ENCODE results near the gene TRAF6. TPM values are rescaled to one million over a fixed set of nuclear protein-coding genes. Genes with fewer than 3 reads are reported as not detected.
"Not testable (repeated sequence)": the region's sequence is repeated elsewhere in the genome, so short reads cannot be mapped to it uniquely, and the experiment has no call there.

The TRAF6 gene
- total RNA-seq, 1 experiment from 2014 or later = 9.3 TPM

DNA sequence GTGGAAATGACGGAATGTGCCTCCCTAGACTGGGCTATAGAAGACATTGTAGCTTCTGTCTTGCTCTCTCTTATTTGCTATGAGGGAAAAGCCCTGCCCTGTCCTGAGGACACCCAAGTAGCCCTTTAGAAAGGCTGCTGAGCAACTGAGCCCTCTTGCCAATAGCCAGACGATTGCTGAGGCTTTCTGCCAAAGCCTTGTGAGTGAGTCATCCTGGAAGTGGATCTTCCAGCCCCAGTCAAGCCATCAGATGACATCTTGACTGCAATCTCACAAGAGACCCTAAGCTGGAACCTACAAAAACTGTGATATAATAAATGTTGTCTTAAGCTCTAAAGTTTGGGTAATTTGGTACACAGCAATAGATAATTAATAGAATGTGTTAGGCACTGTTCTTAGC lies 3.9 kb upstream of the TRAF6 start:
- H3K4me2 ChIP-seq (ENCODE audit: low read length) = no peak overlapping the region
- H3K9ac ChIP-seq (ENCODE audit: low read length) = no peak overlapping the region
- H2AFZ ChIP-seq (ENCODE audit: low read depth, low read length, poor library complexity, severe bottlenecking) = no peak overlapping the region
- H3K27me3 ChIP-seq (ENCODE audit: insufficient read depth, low read length) = no peaks in the 10 kb centered on the region
- H3K9me2 ChIP-seq (ENCODE audit: insufficient read depth) = no peaks in the 10 kb centered on the region
- POLR2A ChIA-PET = no interaction called here
- no peak for DNase-seq (ENCODE audit: low read depth, low spot score)
- TF ChIP-seq SP1 (IDR thresholded peaks at IDR 0.05; ENCODE audit: low read depth) = no peak
- TF ChIP-seq ZNF274 (IDR thresholded peaks at IDR 0.05; ENCODE audit: low read depth, low read length) = no peak
- TF ChIP-seq POLR2A (IDR thresholded peaks at IDR 0.05; ENCODE audit: borderline replicate concordance, extremely low read depth, insufficient read depth, insufficient read length) = no peak
- TF ChIP-seq CEBPB (IDR thresholded peaks at IDR 0.05; ENCODE audit: low read depth) = no peak
- H3K9me3 ChIP-seq (ENCODE audit: control insufficient read depth in 1 of 2, insufficient read depth in 1 of 2, low read depth in 1 of 2, low read length in 2 of 2) = no peaks in the 10 kb centered on the region
- no peak for ATAC-seq
- H3K36me3 ChIP-seq (ENCODE audit: control insufficient read depth in 1 of 2, insufficient read depth in 2 of 2, low read length in 2 of 2) = no peaks in the 10 kb centered on the region; a peak in 1 of 4 replicates
- peaks cover 7% of the 10 kb centered on the region for H3K79me2 ChIP-seq (ENCODE audit: insufficient read depth, low read length)
- peaks cover 0 to 5% of the 10 kb centered on the region in 2 experiments; a peak in 1 of 4 replicates for H3K4me1 ChIP-seq (ENCODE audit: control insufficient read depth in 1 of 2, insufficient read depth in 2 of 2, low read length in 2 of 2)
- CTCF ChIA-PET = no interaction called here
- intact Hi-C loops (cut with micrococcal nuclease) = no loop called here
- RAD21 ChIA-PET (ENCODE audit: low non-redundant PET in 1 of 2, low total read pairs in 2 of 2, uncharacterized antibody in 2 of 2, unreplicated experiment in 2 of 2) = no interaction called here
- H4K20me1 ChIP-seq (ENCODE audit: insufficient read depth) = no peaks in the 10 kb centered on the region
- BruUV-seq (replicated peaks) = no TSS peak
- H3K4me3 ChIP-seq (replicated peaks in 1 of 2; ENCODE audit: low read depth in 1 of 2, low read length in 2 of 2) = no peak overlapping the region
- no peak overlapping the region for H3K27ac ChIP-seq (ENCODE audit: low read depth, low read length)

DNA sequence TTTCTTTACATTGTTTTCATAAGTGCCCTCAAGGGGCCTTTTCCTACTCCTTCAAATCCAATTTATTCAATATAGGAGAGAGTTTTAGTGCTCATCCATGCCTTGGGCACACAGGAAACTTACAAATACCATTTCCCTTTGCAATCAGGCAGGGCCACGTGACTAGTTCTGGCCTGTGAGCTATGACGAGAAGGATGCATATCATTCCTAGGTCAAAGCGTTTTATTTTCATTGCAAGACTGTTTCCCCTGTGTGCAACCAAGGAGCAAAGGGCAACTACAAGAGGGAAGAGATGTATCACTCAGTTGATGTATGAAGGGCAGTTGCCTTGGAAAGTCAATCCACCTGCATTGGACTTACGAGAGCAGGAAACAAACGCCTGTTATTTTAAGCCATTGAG lies 1.9 kb upstream of the TRAF6 start:
- ATAC-seq = no peak

DNA sequence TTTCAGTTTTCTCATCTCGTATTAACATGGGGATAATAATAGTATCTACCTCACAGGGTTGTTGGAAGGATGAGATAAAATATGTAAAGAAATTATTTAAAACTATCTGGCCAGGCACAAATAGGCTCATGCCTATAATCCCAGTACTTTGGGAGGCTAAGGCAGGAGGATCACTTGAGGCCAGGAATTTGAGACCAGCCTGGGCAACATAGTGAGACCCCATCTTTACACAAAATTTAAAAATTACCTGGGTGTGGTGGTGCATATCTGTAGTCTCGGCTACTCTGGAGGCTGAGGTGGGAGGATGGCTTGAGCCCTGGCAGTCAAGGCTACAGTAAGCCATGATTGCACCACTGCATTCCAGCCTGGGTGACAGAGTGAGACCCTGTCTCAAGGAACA lies 990 bp upstream of the TRAF6 start:
- H3K27ac ChIP-seq (ENCODE audit: low read depth, low read length); H3K9ac ChIP-seq (ENCODE audit: low read length); H3K9me2 ChIP-seq (ENCODE audit: insufficient read depth); POLR2A ChIA-PET; BruUV-seq (replicated peaks); H3K36me3 ChIP-seq (ENCODE audit: control insufficient read depth in 1 of 2, insufficient read depth in 2 of 2, low read length in 2 of 2); H3K9me3 ChIP-seq (ENCODE audit: control insufficient read depth in 1 of 2, insufficient read depth in 1 of 2, low read depth in 1 of 2, low read length in 2 of 2); DNase-seq (ENCODE audit: low read depth, low spot score); H3K27me3 ChIP-seq (ENCODE audit: insufficient read depth, low read length); H4K20me1 ChIP-seq (ENCODE audit: insufficient read depth); ATAC-seq: not testable (repeated sequence)
- Histone ChIP-seq H3K4me2 (ENCODE audit: low read length) (peak overlapping the region; percentile 74), H3K4me3 (replicated peaks in 1 of 2; ENCODE audit: low read depth in 1 of 2, low read length in 2 of 2) (peak overlapping the region; percentile 94 to 95), H2AFZ (ENCODE audit: low read depth, low read length, poor library complexity, severe bottlenecking) (peak overlapping the region; percentile 89), H3K79me2 (ENCODE audit: insufficient read depth, low read length) (peaks cover 24% of the 10 kb centered on the region), H3K4me1 (ENCODE audit: control insufficient read depth in 1 of 2, insufficient read depth in 2 of 2, low read length in 2 of 2) (peaks cover 0 to 12% of the 10 kb centered on the region in 2 experiments; a peak in 1 of 4 replicates)
- ChIA-PET CTCF (interaction anchor here (1.4 to 1.7 kb wide), 2 partner anchors 18 to 30 kb away, joined by 5 to 9 read pairs; no protein-coding TSS in a partner anchor), RAD21 (ENCODE audit: low non-redundant PET in 1 of 2, low total read pairs in 2 of 2, uncharacterized antibody in 2 of 2, unreplicated experiment in 2 of 2) (interaction anchor here in 1 of 2 experiments (0.8 kb wide), 1 partner anchor 30 kb away, joined by 3 read pairs; no protein-coding TSS in a partner anchor)
- intact Hi-C loops (cut with micrococcal nuclease) = loop anchor here (2.0 kb wide), 1 partner anchor 30 kb away; no protein-coding TSS in a partner anchor

More for the DNA sequence above, 1.9 kb upstream of the TRAF6 start:
- Histone ChIP-seq H2AFZ (ENCODE audit: low read depth, low read length, poor library complexity, severe bottlenecking) (no peak overlapping the region), H3K36me3 (ENCODE audit: control insufficient read depth in 1 of 2, insufficient read depth in 2 of 2, low read length in 2 of 2) (no peaks in the 10 kb centered on the region; a peak in 1 of 4 replicates), H3K9ac (ENCODE audit: low read length) (no peak overlapping the region), H3K9me3 (ENCODE audit: control insufficient read depth in 1 of 2, insufficient read depth in 1 of 2, low read depth in 1 of 2, low read length in 2 of 2) (no peaks in the 10 kb centered on the region), H3K79me2 (ENCODE audit: insufficient read depth, low read length) (peaks cover 18% of the 10 kb centered on the region), H4K20me1 (ENCODE audit: insufficient read depth) (no peaks in the 10 kb centered on the region), H3K4me2 (ENCODE audit: low read length) (no peak overlapping the region), H3K27me3 (ENCODE audit: insufficient read depth, low read length) (no peaks in the 10 kb centered on the region), H3K4me1 (ENCODE audit: control insufficient read depth in 1 of 2, insufficient read depth in 2 of 2, low read length in 2 of 2) (peaks cover 0 to 12% of the 10 kb centered on the region in 2 experiments; a peak in 1 of 4 replicates), H3K4me3 (replicated peaks in 1 of 2; ENCODE audit: low read depth in 1 of 2, low read length in 2 of 2) (no peak overlapping the region), H3K27ac (ENCODE audit: low read depth, low read length) (no peak overlapping the region), H3K9me2 (ENCODE audit: insufficient read depth) (no peaks in the 10 kb centered on the region)
- BruUV-seq (replicated peaks) = no TSS peak
- ChIA-PET RAD21 (ENCODE audit: low non-redundant PET in 1 of 2, low total read pairs in 2 of 2, uncharacterized antibody in 2 of 2, unreplicated experiment in 2 of 2) (no interaction called here), CTCF (no interaction called here), POLR2A (no interaction called here)
- TF ChIP-seq, protein P1, sequence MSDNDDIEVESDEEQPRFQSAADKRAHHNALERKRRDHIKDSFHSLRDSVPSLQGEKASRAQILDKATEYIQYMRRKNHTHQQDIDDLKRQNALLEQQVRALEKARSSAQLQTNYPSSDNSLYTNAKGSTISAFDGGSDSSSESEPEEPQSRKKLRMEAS (IDR thresholded peaks at IDR 0.05) = no peak
- TF ChIP-seq SIN3A (IDR thresholded peaks at IDR 0.05; ENCODE audit: low read depth) = no peak
- TF ChIP-seq, protein P2, sequence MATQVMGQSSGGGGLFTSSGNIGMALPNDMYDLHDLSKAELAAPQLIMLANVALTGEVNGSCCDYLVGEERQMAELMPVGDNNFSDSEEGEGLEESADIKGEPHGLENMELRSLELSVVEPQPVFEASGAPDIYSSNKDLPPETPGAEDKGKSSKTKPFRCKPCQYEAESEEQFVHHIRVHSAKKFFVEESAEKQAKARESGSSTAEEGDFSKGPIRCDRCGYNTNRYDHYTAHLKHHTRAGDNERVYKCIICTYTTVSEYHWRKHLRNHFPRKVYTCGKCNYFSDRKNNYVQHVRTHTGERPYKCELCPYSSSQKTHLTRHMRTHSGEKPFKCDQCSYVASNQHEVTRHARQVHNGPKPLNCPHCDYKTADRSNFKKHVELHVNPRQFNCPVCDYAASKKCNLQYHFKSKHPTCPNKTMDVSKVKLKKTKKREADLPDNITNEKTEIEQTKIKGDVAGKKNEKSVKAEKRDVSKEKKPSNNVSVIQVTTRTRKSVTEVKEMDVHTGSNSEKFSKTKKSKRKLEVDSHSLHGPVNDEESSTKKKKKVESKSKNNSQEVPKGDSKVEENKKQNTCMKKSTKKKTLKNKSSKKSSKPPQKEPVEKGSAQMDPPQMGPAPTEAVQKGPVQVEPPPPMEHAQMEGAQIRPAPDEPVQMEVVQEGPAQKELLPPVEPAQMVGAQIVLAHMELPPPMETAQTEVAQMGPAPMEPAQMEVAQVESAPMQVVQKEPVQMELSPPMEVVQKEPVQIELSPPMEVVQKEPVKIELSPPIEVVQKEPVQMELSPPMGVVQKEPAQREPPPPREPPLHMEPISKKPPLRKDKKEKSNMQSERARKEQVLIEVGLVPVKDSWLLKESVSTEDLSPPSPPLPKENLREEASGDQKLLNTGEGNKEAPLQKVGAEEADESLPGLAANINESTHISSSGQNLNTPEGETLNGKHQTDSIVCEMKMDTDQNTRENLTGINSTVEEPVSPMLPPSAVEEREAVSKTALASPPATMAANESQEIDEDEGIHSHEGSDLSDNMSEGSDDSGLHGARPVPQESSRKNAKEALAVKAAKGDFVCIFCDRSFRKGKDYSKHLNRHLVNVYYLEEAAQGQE (IDR thresholded peaks at IDR 0.05; ENCODE audit: low read depth) = no peak
- no peak for TF ChIP-seq TCF7L2 (IDR thresholded peaks at IDR 0.05; ENCODE audit: borderline replicate concordance, extremely low read depth, insufficient read depth, insufficient read length)
- no peak for TF ChIP-seq ELF1 (IDR thresholded peaks at IDR 0.05; ENCODE audit: borderline replicate concordance, low read depth)
- no peak for TF ChIP-seq ZFX (IDR thresholded peaks at IDR 0.05)
- no peak for TF ChIP-seq EZH2 (IDR thresholded peaks at IDR 0.05)
- intact Hi-C loops (cut with micrococcal nuclease) = no loop called here
- no peak for DNase-seq (ENCODE audit: low read depth, low spot score)

Data from HCT116 (cell line).